Hematopoietic multipotent progenitor cell (in vitro differentiated cells): Measurements from ENCODE around the gene TAOK2. TPM values are rescaled to one million over a fixed set of nuclear protein-coding genes. Genes with fewer than 3 reads are reported as not detected.
"Not testable (repeated sequence)": the region's sequence is repeated elsewhere in the genome, so short reads cannot be mapped to it uniquely, and the experiment has no call there.

Experiments used
- DNase-seq, 3 donors: peaks; one replicate each; pipeline ENCODE4 v3.0.0-alpha.2; 2011 to 2015; ENCODE audit warnings: low read depth in 2 of 3, low spot score in 2 of 3
- total RNA-seq: library from RNA; depleted of rRNA; stranded (reverse); fragments of >200 nt; gene quantifications from one replicate; pipeline ENCODE4 v1.2.3, GENCODE V29; 2012

TAOK2 gene
- total RNA-seq, 1 donor: 29.1 TPM

DNA sequence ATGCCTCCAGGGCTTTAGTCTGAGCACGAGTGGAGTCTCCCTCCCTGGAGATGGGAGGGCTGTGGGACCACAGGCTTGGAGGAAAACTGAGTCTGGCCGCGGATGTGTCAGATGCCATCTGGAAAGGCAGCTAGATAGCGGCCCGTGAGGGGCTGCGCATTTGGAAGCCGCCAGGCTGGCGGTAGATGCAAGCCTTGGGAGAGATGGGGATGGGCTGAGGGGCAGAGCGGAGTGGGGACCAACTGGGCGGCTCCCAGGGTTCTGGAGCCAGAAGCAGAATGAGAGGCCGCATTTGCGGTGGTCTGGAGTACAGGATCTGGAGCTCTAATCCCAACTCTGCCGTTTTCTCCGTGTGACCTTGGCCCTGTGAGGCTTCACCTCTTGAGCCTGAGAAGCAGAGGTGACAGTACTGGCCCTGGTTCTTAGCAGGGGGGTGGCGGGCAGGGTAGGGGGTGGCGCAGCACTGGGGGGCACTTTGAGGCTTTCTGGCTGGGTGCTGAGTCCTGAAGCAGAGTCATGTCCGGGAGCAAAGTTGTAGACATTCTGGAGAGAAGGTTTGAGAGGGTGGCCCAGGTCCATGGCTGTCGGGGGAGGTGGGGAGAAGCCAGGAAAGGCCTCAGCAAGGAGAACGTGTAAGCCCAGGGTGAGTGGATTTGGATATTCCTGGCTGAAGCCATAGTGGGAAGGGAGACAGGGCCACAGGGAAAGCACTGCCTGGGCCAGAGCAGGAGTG is 29.1 kb downstream of the TAOK2 start:
- no peak for DNase-seq

- DNase-seq: no peak
Measured at GRCh38 chr16:30003670-30004423, 30.2 kb downstream of the TAOK2 start.

DNA sequence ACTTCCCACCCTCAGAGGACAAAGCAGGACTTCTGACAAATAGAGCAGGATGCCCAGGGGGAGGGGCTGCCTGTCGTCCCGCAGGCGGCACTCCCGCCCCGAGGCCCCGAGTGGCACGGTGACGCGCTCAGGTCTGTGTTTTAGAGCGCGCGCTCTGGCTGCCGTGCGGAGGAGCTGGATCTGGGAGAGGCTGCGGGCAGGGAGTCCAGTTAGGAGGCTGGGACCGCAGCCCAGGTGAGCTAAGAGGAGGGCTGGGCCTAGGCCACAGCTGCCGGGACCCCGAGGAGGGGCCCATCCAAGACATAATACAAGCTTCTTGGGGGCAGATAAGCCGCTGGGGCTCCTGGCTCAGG is 30.7 kb downstream of the TAOK2 start:
- no peak for DNase-seq

- peak in 2 of 3 donors; percentile 23 to 47 for DNase-seq
Measured at GRCh38 chr16:30004811-30005242, 31.2 kb downstream of the TAOK2 start.

DNA sequence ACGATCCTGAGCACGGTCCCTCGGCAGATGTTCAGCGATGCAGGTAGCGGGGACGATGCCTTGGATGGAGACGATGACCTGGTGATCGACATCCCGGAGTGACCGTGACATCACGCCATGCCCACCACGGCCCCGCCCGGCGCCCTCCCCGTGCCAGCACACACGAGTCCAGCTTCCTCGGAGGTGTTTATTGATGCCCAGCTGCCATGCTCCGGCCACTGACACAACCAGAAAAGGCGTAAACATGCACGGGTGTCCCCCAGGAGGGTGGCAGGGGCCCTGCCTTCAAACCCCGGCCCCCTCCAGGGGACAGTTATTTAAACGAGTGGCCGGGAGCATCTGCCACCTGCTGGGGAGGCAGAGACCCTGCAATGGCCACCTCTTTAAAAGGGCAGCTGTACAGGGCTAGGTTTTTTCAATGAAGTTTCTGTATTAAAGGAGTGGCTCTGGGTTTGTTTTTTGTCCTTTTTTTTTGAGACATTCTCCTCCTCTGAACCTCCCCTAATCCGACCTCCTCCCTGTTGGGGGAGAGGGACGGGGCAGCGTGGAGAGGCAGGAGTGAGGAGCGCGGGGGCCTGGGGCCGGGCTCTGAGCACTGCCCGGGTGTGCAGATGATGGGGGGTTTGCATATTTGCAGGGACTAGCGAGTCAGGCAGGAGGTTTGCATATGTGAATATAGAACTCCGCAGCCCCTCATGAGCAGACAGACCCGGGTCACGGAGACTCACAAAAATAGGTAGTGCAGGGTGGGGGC is 31.9 kb downstream of the TAOK2 start:
- DNase-seq: peak in 2 of 3 donors; percentile 53 to 66

- DNase-seq: no peak
Measured at GRCh38 chr16:30006095-30006473, 32.4 kb downstream of the TAOK2 start.

DNA sequence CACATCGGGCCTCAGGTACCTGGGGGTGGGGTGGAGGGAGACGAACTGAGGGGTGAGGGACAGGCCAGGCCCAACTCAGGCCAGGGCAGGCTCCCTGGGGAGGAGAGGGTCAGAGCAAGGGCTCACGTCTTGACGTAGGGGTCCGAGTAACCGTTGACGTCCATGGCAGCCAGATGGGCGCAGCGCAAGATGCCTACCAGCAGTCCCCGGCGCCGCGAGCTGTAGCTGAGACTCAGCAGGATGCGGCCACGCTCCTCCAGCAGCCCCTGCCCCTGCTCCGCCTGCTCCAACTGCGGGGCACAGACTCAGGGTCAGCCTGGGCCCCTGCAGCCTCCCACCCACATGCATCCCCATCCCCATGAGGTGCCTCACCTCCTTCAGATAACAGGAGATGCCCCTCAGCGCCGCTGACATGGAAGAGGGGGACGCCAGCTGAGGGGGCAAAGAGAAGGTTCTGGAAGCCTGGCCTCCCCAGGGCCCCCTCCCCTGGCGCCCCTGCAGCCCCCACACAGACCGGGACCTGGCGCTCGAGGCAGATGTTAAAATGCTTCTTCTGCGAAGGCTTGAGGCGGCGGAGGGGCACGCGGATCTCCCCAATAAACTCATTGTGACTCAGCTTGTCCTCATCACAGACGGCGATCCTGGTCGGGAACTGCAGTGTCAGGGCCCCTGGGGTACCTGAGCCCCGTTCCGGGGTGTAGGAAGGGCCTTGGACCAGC is 33.1 kb downstream of the TAOK2 start:
- DNase-seq: no peak

DNA sequence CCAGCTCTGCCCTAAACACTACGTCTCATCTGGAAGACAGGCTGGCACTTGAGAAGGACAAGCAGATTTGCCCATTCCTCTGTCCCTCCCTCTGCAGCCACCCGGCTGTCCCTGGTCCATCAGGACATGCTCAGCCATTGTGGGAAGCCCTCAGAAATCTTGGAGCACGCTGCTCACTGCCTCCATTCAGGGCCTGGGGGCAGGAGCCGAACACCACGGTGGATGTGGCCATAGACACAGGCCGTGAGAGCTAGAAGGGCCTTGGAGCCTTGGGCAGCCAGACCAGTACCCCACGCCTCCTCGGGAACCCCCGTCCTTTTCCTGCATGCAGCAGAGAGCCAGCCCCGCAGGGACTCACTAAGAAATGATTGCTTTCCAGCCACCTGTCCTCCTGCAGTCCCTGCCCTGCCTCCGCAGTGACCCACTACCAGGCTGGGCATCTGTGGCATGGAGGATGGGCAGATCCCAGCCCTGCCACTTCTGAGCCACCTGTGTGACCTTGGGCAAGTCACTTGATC is 33.8 kb downstream of the TAOK2 start:
- DNase-seq: no peak

- DNase-seq: no peak
Measured at GRCh38 chr16:30009085-30009862, 35.6 kb downstream of the TAOK2 start.

GRCh38 chr16:30009990-30010843 is 36.5 kb downstream of the TAOK2 start:
- DNase-seq: no peak

- DNase-seq: peak in 1 of 3 donors; percentile 45
Measured at GRCh38 chr16:30010844-30011713, 37.4 kb downstream of the TAOK2 start, which contains the start of gene DOC2A. TSS of gene DOC2A (minus strand) at chr16:30011027. CDS start at chr16:30010222, 805 bp downstream.

DNA sequence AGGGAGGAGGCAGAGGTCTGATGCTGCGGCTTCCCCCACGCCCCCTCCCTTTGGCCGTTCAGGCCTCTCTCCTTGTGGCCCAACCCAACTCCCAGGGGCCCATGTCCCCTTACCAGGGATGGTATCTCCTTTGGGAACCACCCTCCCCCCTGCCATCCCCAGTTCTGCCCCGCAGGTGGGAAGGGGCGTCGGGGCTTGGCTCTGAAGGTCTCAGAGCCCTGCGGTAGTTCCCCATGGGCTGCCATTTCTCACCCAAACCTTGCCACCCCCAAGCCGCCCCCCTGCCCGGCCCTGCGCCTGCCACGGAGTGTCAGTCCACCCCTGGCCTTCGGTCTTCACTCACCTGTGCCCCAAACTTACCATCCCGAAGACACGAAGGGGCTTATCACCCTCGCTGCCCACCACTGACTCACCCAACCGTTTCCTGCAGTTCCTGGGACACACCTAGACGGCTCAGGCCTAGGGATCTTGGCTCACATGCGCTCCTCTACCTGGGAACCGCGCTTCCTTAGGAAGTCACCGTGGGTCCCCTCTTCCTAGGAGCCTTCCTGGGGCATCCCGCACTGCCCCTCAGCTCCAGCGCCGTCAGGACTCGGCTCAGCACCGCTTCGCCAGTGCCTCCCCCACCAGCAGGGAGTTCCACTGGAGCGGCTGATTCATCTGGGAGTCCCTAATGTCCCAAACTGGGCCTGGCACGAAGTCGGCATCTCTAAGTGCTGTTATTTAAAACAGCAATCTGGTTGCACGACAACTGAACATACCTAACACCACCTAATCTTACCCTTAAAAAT is 38.2 kb downstream of the TAOK2 start:
- DNase-seq: no peak

GRCh38 chr16:30012598-30012997 is 38.9 kb downstream of the TAOK2 start:
- not testable (repeated sequence) for DNase-seq

DNA sequence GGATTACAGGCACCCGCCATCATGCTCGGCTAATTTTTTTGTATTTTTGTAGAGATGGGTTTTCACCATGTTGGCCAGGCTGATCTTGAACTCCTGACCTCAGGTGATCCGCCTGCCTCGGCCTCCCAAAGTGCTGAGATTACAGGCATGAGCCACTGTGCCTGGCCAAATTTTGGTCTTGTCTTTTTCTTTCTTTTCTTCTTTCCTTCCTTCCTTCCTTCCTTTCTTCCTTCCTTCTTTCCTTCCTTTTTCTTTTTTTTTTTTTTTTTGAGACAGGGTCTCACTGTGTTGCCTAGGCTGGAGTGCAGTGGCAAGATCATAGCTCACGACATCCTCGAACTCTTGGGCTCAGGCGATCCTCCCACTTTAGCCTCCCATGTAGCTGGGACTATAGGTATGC is 41.8 kb downstream of the TAOK2 start:
- not testable (repeated sequence) for DNase-seq

DNA sequence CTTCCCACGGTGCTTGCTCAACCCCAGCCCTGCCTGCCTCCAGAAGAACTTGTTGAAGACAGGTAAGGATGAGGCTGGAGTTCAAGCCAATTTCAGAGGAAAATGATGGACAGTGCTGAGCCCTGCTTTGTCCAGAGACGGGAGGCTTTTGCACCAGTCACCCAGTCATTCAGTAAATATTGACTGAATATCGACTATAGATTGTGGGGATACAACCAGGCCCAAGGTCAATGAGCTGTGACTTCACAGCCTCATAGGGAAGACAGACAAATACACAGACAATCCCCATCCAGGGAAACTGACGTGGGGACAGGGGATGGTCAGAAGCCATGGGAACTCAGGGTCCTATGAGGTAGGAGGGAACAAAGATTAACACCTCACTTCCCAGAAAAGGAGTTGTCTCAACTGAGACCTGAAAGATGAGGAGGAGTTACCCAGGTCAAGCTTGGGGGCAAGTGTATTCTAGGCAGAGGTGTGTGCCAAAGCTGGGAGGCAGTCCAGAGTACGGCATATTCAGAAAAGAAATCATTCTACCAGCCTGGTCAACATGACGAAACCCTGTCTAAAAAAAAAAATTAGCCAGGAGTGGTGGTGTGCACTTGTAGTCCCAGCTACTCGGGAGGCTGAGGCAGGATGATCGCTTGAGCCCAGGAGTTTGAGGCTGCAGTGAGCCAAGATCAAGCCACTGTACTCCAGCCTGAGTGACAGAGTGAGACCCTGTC is 43.0 kb downstream of the TAOK2 start:
- DNase-seq: no peak

GRCh38 chr16:30017277-30017656 is 43.6 kb downstream of the TAOK2 start:
- no peak for DNase-seq
